Prostate gland (tissue), 2 donors: ENCODE measurements around the gene DOC2B. TPM values are rescaled to one million over a fixed set of nuclear protein-coding genes. Genes with fewer than 3 reads are reported as not detected.

Experiments
- DNase-seq: peaks from one replicate; pipeline ENCODE4 v3.0.0-alpha.2; 2019; ENCODE audit warnings: low spot score
- H3K27ac ChIP-seq, 2 donors: fragments of 200-600 bp; sonication (generic); 2 replicates each; pipeline ENCODE4 v1.5.1; 2017 to 2019
- H3K27me3 ChIP-seq: fragments of 200-600 bp; sonication (generic); replicated peaks from 2 replicates; pipeline ENCODE4 v1.5.1; 2019; ENCODE audit not compliant: insufficient read depth
- H3K36me3 ChIP-seq, 2 donors: fragments of 200-600 bp; sonication (generic); 1 replicate in 1 of 2; 2 replicates in 1 of 2; pipeline versions ENCODE4 v1.5.1 to v1.8.1; 2017 to 2019
- H3K4me1 ChIP-seq: fragments of 200-600 bp; sonication (generic); replicated peaks from 2 replicates; pipeline ENCODE4 v1.5.1; 2019
- H3K4me3 ChIP-seq, 2 donors: fragments of 200-600 bp; sonication (generic); 2 replicates each; pipeline ENCODE4 v1.5.1; 2017 to 2019
- H3K9me3 ChIP-seq: fragments of 200-600 bp; sonication (generic); 2 replicates; pipeline ENCODE4 v1.5.1; 2017
- CTCF ChIP-seq, 4 experiments: fragments of 200-600 bp in 2 of 4; fragments of 450-650 bp in 2 of 4; sonication (generic) in 2 of 4; IDR thresholded peaks; 1 replicate in 3 of 4; 2 replicates in 1 of 4; pipeline ENCODE4 v1.5.1; 2016 to 2019; ENCODE audit warnings: antibody characterized with exemption in 4 of 4, mild to moderate bottlenecking in 2 of 4, moderate library complexity in 2 of 4
- POLR2A ChIP-seq: fragments of 450-650 bp; IDR thresholded peaks from one replicate; pipeline ENCODE4 v1.6.1; 2016; ENCODE audit warnings: antibody characterized with exemption, mild to moderate bottlenecking
- POLR2AphosphoS5 ChIP-seq: sonication (generic); formaldehyde crosslinking; IDR thresholded peaks from one replicate; pipeline ENCODE4 v1.6.1; 2017; ENCODE audit warnings: antibody characterized with exemption
- WGBS: methylation state at CpG from one replicate; pipeline ENCODE4 v1.1.5; 2018; 5-methylcytosine and 5-hydroxymethylcytosine counted together
- intact Hi-C: fragments of 100-400 bp; cut with DNase I; formaldehyde crosslinking; loops from one replicate; pipeline ENCODE4 v1.14.2; 2022
- total RNA-seq, 2 donors: library from RNA; depleted of rRNA; stranded (reverse); fragments of >200 nt; gene quantifications; one replicate each; pipeline ENCODE4 v1.1.0, GENCODE V29; 2016

Gene DOC2B
- total RNA-seq, 2 donors from 2014 or later, result 3.0 to 3.1 TPM

- Histone ChIP-seq H3K36me3 (no peaks in the 10 kb centered on the region), H3K27me3 (no peaks in the 10 kb centered on the region), H3K9me3 (no peaks in the 10 kb centered on the region), H3K27ac (no peak overlapping the region), H3K4me3 (no peak overlapping the region), H3K4me1 (no peaks in the 10 kb centered on the region)
- TF ChIP-seq CTCF (IDR thresholded peaks at IDR 0.05), result no peak
- TF ChIP-seq POLR2AphosphoS5, result no peak
- TF ChIP-seq POLR2A, result no peak
- no peak for DNase-seq
- intact Hi-C loops, result no loop called here
- 87% methylated on average over 10 of the region's 10 CpGs for WGBS
Measured at GRCh38 chr17:146546-146945, 34.9 kb downstream of the DOC2B start.

GRCh38 chr17:145671-146541 lies 35.5 kb downstream of the DOC2B start:
- TF ChIP-seq CTCF (IDR thresholded peaks at IDR 0.05) (no peak), POLR2AphosphoS5 (no peak), POLR2A (no peak)
- intact Hi-C loops, result no loop called here
- H3K27me3 ChIP-seq, result no peaks in the 10 kb centered on the region
- no peak overlapping the region for H3K27ac ChIP-seq
- no peak overlapping the region for H3K4me3 ChIP-seq
- DNase-seq, result peak; percentile 3
- no peaks in the 10 kb centered on the region for H3K4me1 ChIP-seq
- no peaks in the 10 kb centered on the region for H3K36me3 ChIP-seq
- whole genome bisulfite sequencing, result 85% methylated on average over 16 of the region's 16 CpGs
- no peaks in the 10 kb centered on the region for H3K9me3 ChIP-seq

- peak; percentile 2 for DNase-seq
- Histone ChIP-seq H3K9me3 (no peaks in the 10 kb centered on the region), H3K27me3 (no peaks in the 10 kb centered on the region), H3K27ac (no peak overlapping the region), H3K36me3 (no peaks in the 10 kb centered on the region), H3K4me1 (no peaks in the 10 kb centered on the region), H3K4me3 (no peak overlapping the region)
- WGBS, result 82% methylated on average over 7 of the region's 7 CpGs
- intact Hi-C loops, result loop anchor here (5.0 kb wide), 1 partner anchor 242 kb away; no protein-coding TSS in a partner anchor
- TF ChIP-seq CTCF (IDR thresholded peaks at IDR 0.05), result no peak
Measured at GRCh38 chr17:144936-145670, 36.3 kb downstream of the DOC2B start.

- DNase-seq, result peak; percentile 70
- TF ChIP-seq POLR2A (no peak), CTCF (IDR thresholded peaks at IDR 0.05) (peak; percentile 81 to 94 (median 88))
- intact Hi-C loops, result loop anchor here (5.0 kb wide), 1 partner anchor 243 kb away; no protein-coding TSS in a partner anchor
- 3% methylated on average over 44 of the region's 44 CpGs for WGBS
- Histone ChIP-seq H3K4me3 (no peak overlapping the region), H3K27ac (no peak overlapping the region), H3K4me1 (no peaks in the 10 kb centered on the region), H3K36me3 (no peaks in the 10 kb centered on the region), H3K27me3 (no peaks in the 10 kb centered on the region), H3K9me3 (no peaks in the 10 kb centered on the region)
Measured at GRCh38 chr17:143785-144281, 37.6 kb downstream of the DOC2B start.
